Astrocyte (in vitro differentiated cells and primary cell): Measurements from ENCODE around the gene CCL25.

Experiments
- EZH2 ChIP-seq: IDR thresholded peaks from 2 replicates; pipeline ENCODE4 v1.6.1; 2012; ENCODE audit warnings: mild to moderate bottlenecking, low read length, inconsistent platforms; ENCODE audit not compliant: insufficient read depth
- TF ChIP-seq, protein P1 (sequence below): IDR thresholded peaks from 2 replicates; pipeline ENCODE4 v1.5.1; 2011; ENCODE audit warnings: low read depth, mild to moderate bottlenecking, inconsistent platforms, low read length, moderate library complexity; ENCODE audit not compliant: insufficient read depth

DNA sequence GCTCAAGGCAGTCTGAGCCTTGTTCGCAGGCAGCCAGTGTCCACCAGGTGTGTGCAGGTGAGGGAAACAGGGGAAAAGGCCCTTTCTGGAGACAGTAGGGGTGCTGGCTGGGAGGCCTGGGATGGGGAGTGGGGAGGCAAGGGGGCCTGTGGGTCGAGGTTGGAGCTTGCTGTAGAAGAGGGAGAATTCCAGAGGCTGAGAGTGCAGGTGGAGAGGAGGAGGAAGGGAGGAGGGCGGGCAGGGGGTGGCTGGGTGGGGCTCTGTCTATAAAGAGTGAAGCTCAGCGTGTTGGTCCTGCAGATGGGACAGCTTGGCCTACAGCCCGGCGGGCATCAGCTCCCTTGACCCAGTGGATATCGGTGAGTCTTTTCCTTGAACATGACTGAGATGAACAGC lies at the start of gene CCL25:
- TF ChIP-seq, protein P1, sequence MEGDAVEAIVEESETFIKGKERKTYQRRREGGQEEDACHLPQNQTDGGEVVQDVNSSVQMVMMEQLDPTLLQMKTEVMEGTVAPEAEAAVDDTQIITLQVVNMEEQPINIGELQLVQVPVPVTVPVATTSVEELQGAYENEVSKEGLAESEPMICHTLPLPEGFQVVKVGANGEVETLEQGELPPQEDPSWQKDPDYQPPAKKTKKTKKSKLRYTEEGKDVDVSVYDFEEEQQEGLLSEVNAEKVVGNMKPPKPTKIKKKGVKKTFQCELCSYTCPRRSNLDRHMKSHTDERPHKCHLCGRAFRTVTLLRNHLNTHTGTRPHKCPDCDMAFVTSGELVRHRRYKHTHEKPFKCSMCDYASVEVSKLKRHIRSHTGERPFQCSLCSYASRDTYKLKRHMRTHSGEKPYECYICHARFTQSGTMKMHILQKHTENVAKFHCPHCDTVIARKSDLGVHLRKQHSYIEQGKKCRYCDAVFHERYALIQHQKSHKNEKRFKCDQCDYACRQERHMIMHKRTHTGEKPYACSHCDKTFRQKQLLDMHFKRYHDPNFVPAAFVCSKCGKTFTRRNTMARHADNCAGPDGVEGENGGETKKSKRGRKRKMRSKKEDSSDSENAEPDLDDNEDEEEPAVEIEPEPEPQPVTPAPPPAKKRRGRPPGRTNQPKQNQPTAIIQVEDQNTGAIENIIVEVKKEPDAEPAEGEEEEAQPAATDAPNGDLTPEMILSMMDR, result no peak
- TF ChIP-seq EZH2, result no peak
